Spleen (tissue), 11 donors: ENCODE measurements around the gene DCAF7. TPM values are rescaled to one million over a fixed set of nuclear protein-coding genes. Genes with fewer than 3 reads are reported as not detected.

Experiments
- DNase-seq: peaks from one replicate; pipeline ENCODE4 v3.0.0-alpha.2; 2020
- H3K27ac ChIP-seq, 8 donors: fragments of 200-600 bp; sonication (generic) in 7 of 8; 1 replicate in 4 of 8; 2 replicates in 4 of 8; pipeline versions ENCODE4 v1.5.0 to v1.8.0; 2016 to 2021; ENCODE audit warnings: inconsistent platforms in 4 of 8, mild to moderate bottlenecking in 4 of 8, moderate library complexity in 1 of 8
- H3K27me3 ChIP-seq, 7 donors: fragments of 200-600 bp; sonication (generic) in 6 of 7; replicated peaks in 1 of 7; 1 replicate in 4 of 7; 2 replicates in 3 of 7; pipeline versions ENCODE4 v1.5.0 to v1.8.0; 2016 to 2021; ENCODE audit warnings: inconsistent platforms in 3 of 7, mild to moderate bottlenecking in 1 of 7
- H3K36me3 ChIP-seq, 6 donors: fragments of 200-600 bp; sonication (generic) in 5 of 6; 1 replicate in 4 of 6; 2 replicates in 2 of 6; pipeline versions ENCODE4 v1.5.0 to v1.8.0; 2016 to 2021; ENCODE audit warnings: inconsistent platforms in 2 of 6
- H3K4me1 ChIP-seq, 6 donors: fragments of 200-600 bp; sonication (generic) in 5 of 6; 1 replicate in 3 of 6; 2 replicates in 3 of 6; pipeline versions ENCODE4 v1.5.0 to v1.8.0; 2016 to 2021; ENCODE audit warnings: inconsistent platforms in 3 of 6
- H3K4me3 ChIP-seq, 8 donors: fragments of 200-600 bp; sonication (generic) in 7 of 8; 1 replicate in 4 of 8; 2 replicates in 4 of 8; pipeline versions ENCODE4 v1.5.0 to v1.8.0; 2016 to 2021; ENCODE audit warnings: inconsistent platforms in 4 of 8, mild to moderate bottlenecking in 4 of 8, moderate library complexity in 2 of 8
- H3K9me3 ChIP-seq, 8 donors: fragments of 200-600 bp; sonication (generic) in 7 of 8; 1 replicate in 4 of 8; 2 replicates in 4 of 8; pipeline versions ENCODE4 v1.5.0 to v1.8.0; 2016 to 2021; ENCODE audit warnings: inconsistent platforms in 4 of 8
- CTCF ChIP-seq, 11 experiments: fragments of 200-600 bp in 7 of 11; fragments of 450-650 bp in 4 of 11; sonication (generic) in 4 of 11; IDR thresholded peaks in 8 of 11; conservative IDR thresholded peaks in 3 of 11; 1 replicate in 7 of 11; 2 replicates in 4 of 11; pipeline versions ENCODE4 v1.4.0 to v1.8.0; 2016 to 2021; ENCODE audit warnings: antibody characterized with exemption in 11 of 11, inconsistent platforms in 4 of 11, mild to moderate bottlenecking in 1 of 11
- POLR2A ChIP-seq, 3 donors: fragments of 450-650 bp; IDR thresholded peaks; one replicate each; pipeline ENCODE4 v1.5.1; 2017; ENCODE audit warnings: antibody characterized with exemption in 3 of 3, mild to moderate bottlenecking in 1 of 3
- POLR2AphosphoS5 ChIP-seq, 3 donors: sonication (generic); formaldehyde crosslinking; IDR thresholded peaks; one replicate each; pipeline ENCODE4 v1.5.1; 2017; ENCODE audit warnings: antibody characterized with exemption in 3 of 3
- WGBS, 5 donors: extraction: QIAGEN DNeasy Blood & Tissue Kit in 3 of 5; methylation state at CpG; one replicate each; pipeline versions ENCODE4 v1.1.5 to v1.1.7; 2013 to 2018; 5-methylcytosine and 5-hydroxymethylcytosine counted together
- intact Hi-C: fragments of 100-400 bp; cut with DNase I; formaldehyde crosslinking; loops from one replicate; pipeline ENCODE4 v1.15.0; 2023; ENCODE audit warnings: low total_unique reads
- polyA plus RNA-seq, 3 donors: library from polyadenylated mRNA; stranded (reverse); fragments of 200-250 nt; gene quantifications; one replicate each; pipeline ENCODE4 v1.2.1, GENCODE V29; 2013
- total RNA-seq, 7 donors: library from RNA; depleted of rRNA in 3 of 7; stranded (reverse); fragments of >200 nt in 3 of 7; fragmentation: NEBNext Ultra II Directional in 4 of 7; extraction: Animal tissue kit (Norgen Biotek cat#: 25700) in 4 of 7; gene quantifications; one replicate each; pipeline versions ENCODE4 v1.1.0 to v1.2.1, GENCODE V29; 2016 to 2021
- donor health status: healthy with polysubstance abuse.
- donor health status: DM: no; HTN: no; CAD: no; lungs with moderate emphysema.
- donor health status: DM: no; HTN: no; CAD: no.
- donor health status: Bipolar disorder and iron deficiency.
- donor health status: healthy.
- donor health status: DM: no; HTN: no; CAD: no.
- donor health status: DM: yes; HTN: yes; CAD: no.

The DCAF7 gene
- total and polyA plus RNA-seq, 10 donors = 15.9 to 87.5 (median 54.7) TPM

GRCh38 chr17:63537001-63537400 lies 13.3 kb upstream of the DCAF7 start:
- no peak overlapping the region for H3K27ac ChIP-seq
- peaks cover 0 to 53% (median 20%) of the 10 kb centered on the region in 7 donors for H3K27me3 ChIP-seq
- no peaks in the 10 kb centered on the region for H3K9me3 ChIP-seq
- no peaks in the 10 kb centered on the region for H3K36me3 ChIP-seq
- no peak for DNase-seq
- WGBS, 5 donors = 84 to 94% (median 88%) methylated on average over 4 of the region's 4 CpGs
- intact Hi-C loops = no loop called here
- no peak overlapping the region for H3K4me3 ChIP-seq
- peaks cover 0 to 12% (median 8%) of the 10 kb centered on the region in 6 donors for H3K4me1 ChIP-seq
- TF ChIP-seq POLR2AphosphoS5 (IDR thresholded peaks at IDR 0.05) (no peak), POLR2A (IDR thresholded peaks at IDR 0.05) (no peak), CTCF (IDR thresholded peaks at IDR 0.05 in 8 of 11, conservative IDR thresholded peaks at IDR 0.05 in 3 of 11) (no peak)

GRCh38 chr17:63537991-63538692 lies 12.1 kb upstream of the DCAF7 start:
- Histone ChIP-seq H3K4me3 (peak overlapping the region in 3 of 8 donors; percentile 9 to 55 (median 13)), H3K4me1 (peaks cover 0 to 12% (median 8%) of the 10 kb centered on the region in 6 donors), H3K9me3 (no peaks in the 10 kb centered on the region), H3K36me3 (no peaks in the 10 kb centered on the region), H3K27me3 (peaks cover 0 to 53% (median 20%) of the 10 kb centered on the region in 7 donors), H3K27ac (no peak overlapping the region)
- no peak for DNase-seq
- TF ChIP-seq POLR2A (IDR thresholded peaks at IDR 0.05) (no peak), CTCF (IDR thresholded peaks at IDR 0.05 in 8 of 11, conservative IDR thresholded peaks at IDR 0.05 in 3 of 11) (no peak), POLR2AphosphoS5 (IDR thresholded peaks at IDR 0.05) (no peak)
- intact Hi-C loops = no loop called here
- 7 to 22% (median 8%) methylated on average over 32 to 62 of the region's 62 CpGs for WGBS, 5 donors

- 71 to 80% (median 76%) methylated on average over 9 of the region's 9 CpGs for WGBS, 5 donors
- peaks cover 0 to 53% (median 20%) of the 10 kb centered on the region in 7 donors for H3K27me3 ChIP-seq
- no peaks in the 10 kb centered on the region for H3K36me3 ChIP-seq
- H3K4me1 ChIP-seq = peaks cover 0 to 12% (median 8%) of the 10 kb centered on the region in 6 donors
- intact Hi-C loops = no loop called here
- H3K4me3 ChIP-seq = peak overlapping the region in 1 of 8 donors; percentile 55
- H3K27ac ChIP-seq = no peak overlapping the region
- H3K9me3 ChIP-seq = no peaks in the 10 kb centered on the region
- TF ChIP-seq POLR2AphosphoS5 (IDR thresholded peaks at IDR 0.05) = no peak
- no peak for DNase-seq
These were observed 11.3 kb upstream of the DCAF7 start for GRCh38 chr17:63538693-63539595.

- intact Hi-C loops = no loop called here
- Histone ChIP-seq H3K9me3 (no peaks in the 10 kb centered on the region), H3K36me3 (no peaks in the 10 kb centered on the region), H3K4me1 (peaks cover 0 to 12% (median 8%) of the 10 kb centered on the region in 6 donors), H3K27ac (no peak overlapping the region), H3K4me3 (no peak overlapping the region), H3K27me3 (peaks cover 0 to 46% (median 20%) of the 10 kb centered on the region in 7 donors)
- TF ChIP-seq POLR2A (IDR thresholded peaks at IDR 0.05) = no peak
- TF ChIP-seq CTCF (IDR thresholded peaks at IDR 0.05 in 8 of 11, conservative IDR thresholded peaks at IDR 0.05 in 3 of 11) = no peak
- TF ChIP-seq POLR2AphosphoS5 (IDR thresholded peaks at IDR 0.05) = no peak
- 53 to 64% (median 60%) methylated on average over 4 of the region's 4 CpGs for WGBS, 5 donors
- no peak for DNase-seq
These were observed 9.7 kb upstream of the DCAF7 start for GRCh38 chr17:63540590-63540989.
